Stimulated activated CD8-positive, alpha-beta memory T cell treated with anti-CD3 and anti-CD28 coated beads, Interleukin-7, amount 100 ng/mL, for 24 hours (primary cell): ENCODE data around the gene YDJC.
"Not testable (repeated sequence)": the region's sequence is repeated elsewhere in the genome, so short reads cannot be mapped to it uniquely, and the experiment has no call there.

Source experiments
- DNase-seq: peaks from one replicate; pipeline ENCODE4 v3.0.0-alpha.2; 2020; ENCODE audit warnings: low read depth

YDJC gene

GRCh38 chr22:21632237-21632895 lies 2.5 kb upstream of the YDJC start, which contains the start of gene CCDC116:
Gene CCDC116, plus strand, starts transcription at chr22:21632760. Its CDS starts 422 bp downstream, at chr22:21633182.
- DNase-seq = peak; percentile 36

GRCh38 chr22:21631025-21631424 lies 1.2 kb upstream of the YDJC start:
- DNase-seq = no peak

GRCh38 chr22:21628386-21629254 lies 1.2 kb downstream of the YDJC start:
- DNase-seq = no peak

- no peak for DNase-seq
Observed at GRCh38 chr22:21626735-21627469, 2.9 kb downstream of the YDJC start.

GRCh38 chr22:21626073-21626734 lies 3.6 kb downstream of the YDJC start:
- DNase-seq = no peak

- no peak for DNase-seq
Observed at GRCh38 chr22:21624880-21625791, 4.7 kb downstream of the YDJC start.

- DNase-seq = peak; percentile 33
Observed at GRCh38 chr22:21624120-21624879, 5.5 kb downstream of the YDJC start.

- DNase-seq = no peak
Observed at GRCh38 chr22:21623648-21623970, 6.2 kb downstream of the YDJC start.

GRCh38 chr22:21622919-21623647 lies 6.7 kb downstream of the YDJC start:
- DNase-seq = no peak

- no peak for DNase-seq
Observed at GRCh38 chr22:21622011-21622918, 7.6 kb downstream of the YDJC start.

GRCh38 chr22:21621025-21621424 lies 8.8 kb downstream of the YDJC start:
- no peak for DNase-seq

- not testable (repeated sequence) for DNase-seq
Observed at GRCh38 chr22:21617337-21617736, 12.5 kb downstream of the YDJC start.

GRCh38 chr22:21615731-21616130 lies 14.1 kb downstream of the YDJC start:
- no peak for DNase-seq

GRCh38 chr22:21613553-21614233 lies 16.1 kb downstream of the YDJC start:
- DNase-seq = no peak

GRCh38 chr22:21612858-21613257 lies 17.0 kb downstream of the YDJC start:
- no peak for DNase-seq

- DNase-seq = no peak
Observed at GRCh38 chr22:21611210-21611977, 18.4 kb downstream of the YDJC start.

GRCh38 chr22:21609556-21610157 lies 20.2 kb downstream of the YDJC start:
- not testable (repeated sequence) for DNase-seq
